ENCODE data around the gene UBL4A.
A peak's percentile ranks its signal among the peaks of the same experiment; 100 is the strongest.

Gene UBL4A

DNA sequence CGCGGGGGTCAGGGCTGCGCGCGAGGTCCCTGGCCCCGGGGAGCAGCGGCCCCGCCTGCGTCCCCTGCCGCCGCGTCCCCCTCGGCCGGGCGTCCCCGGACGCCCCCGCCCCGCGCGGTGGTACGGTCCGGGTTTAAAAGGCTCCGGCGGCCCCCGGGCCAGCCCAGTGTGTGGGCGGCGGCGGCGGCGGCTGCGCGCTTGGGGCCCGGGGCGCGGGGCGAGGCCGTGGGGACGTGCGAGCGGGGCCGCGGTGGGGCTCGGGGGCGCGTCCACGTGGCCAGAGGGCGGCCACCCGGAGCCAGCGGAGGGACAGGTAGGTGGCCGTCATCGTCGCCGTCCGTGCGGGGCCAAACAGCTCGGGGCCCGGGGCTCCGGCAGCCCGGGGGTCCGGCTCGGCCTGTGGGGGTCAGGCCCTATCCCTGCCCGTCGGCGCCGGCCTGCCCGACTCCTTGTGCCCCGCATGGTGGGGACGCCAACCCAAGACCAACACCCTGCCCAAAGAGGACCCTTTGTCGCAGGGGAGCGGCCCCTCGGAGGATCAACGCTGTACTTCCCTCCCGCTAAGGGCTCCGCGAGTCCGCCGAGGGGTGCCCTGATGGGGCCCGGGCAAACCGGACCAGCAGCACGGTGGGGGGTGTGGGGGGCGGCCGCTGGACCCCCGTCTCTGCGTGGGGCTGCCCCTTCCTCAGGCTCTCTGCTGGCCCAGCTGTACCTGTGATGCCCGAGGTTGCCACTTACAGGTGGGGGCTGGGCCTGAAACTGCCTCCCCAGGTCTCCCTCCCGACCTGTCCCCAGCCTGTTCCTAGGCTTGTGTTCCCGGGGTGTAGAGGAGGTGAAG, 28.1 kb downstream of the UBL4A start, which contains the start of gene PLXNA3:
TSS of gene PLXNA3 (plus strand) at position 166 of the 838 bp plus-strand sequence. CDS start 1,903 bp downstream, outside the sequence.
- H3K4me1 ChIP-seq (ENCODE audit: control insufficient read depth in 1 of 2, insufficient read depth in 1 of 2, low read depth in 1 of 2, low read length in 1 of 2) = peaks cover 6 to 7% of the 10 kb centered on the region in 2 experiments
- peaks cover 27% of the 10 kb centered on the region for H3K27me3 ChIP-seq
- H3K9me3 ChIP-seq = no peaks in the 10 kb centered on the region
- TF ChIP-seq, protein P1, sequence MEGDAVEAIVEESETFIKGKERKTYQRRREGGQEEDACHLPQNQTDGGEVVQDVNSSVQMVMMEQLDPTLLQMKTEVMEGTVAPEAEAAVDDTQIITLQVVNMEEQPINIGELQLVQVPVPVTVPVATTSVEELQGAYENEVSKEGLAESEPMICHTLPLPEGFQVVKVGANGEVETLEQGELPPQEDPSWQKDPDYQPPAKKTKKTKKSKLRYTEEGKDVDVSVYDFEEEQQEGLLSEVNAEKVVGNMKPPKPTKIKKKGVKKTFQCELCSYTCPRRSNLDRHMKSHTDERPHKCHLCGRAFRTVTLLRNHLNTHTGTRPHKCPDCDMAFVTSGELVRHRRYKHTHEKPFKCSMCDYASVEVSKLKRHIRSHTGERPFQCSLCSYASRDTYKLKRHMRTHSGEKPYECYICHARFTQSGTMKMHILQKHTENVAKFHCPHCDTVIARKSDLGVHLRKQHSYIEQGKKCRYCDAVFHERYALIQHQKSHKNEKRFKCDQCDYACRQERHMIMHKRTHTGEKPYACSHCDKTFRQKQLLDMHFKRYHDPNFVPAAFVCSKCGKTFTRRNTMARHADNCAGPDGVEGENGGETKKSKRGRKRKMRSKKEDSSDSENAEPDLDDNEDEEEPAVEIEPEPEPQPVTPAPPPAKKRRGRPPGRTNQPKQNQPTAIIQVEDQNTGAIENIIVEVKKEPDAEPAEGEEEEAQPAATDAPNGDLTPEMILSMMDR (IDR thresholded peaks at IDR 0.05) = no peak
- H3K36me3 ChIP-seq = no peaks in the 10 kb centered on the region
- peak within 1 kb of the TSS; percentile 35 to 46 for H3K4me3 ChIP-seq (ENCODE audit: low read depth in 1 of 2, low read length in 1 of 2)
- H3K27ac ChIP-seq = no peak within 1 kb of the TSS

DNA sequence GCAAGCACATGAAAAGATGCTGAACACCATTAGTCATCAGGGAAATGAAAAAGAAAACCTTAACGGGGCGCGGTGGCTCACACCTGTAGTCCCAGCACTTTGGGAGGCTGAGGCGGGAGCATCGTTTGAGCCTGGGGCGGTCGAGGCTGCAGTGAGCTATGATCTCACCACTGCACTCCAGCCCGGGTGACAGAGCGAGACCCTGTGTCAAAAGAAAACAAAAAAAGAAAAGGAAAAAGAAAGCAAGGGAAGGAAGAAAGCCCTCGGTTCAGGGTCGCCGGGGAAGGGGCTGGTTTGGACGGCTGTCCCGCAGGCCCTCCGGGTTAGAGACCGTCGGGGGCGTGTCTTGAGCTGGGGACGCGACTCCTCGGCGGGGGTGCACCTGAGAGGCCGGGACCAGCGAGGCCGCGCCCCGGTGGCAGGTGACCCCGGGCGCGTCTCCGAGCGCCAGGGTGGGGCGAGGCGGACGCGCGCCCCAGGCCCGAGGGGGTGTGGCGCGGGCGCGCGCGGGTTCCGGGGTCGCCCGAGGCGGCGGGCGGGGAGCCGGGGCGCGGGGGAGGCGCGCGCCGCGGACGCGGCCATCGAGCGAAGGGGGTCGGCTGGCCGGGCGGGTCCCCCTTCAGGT, 28.8 kb downstream of the UBL4A start:
- peak overlapping the region; percentile 35 to 46 for H3K4me3 ChIP-seq (ENCODE audit: low read depth in 1 of 2, low read length in 1 of 2)
- no peaks in the 10 kb centered on the region for H3K36me3 ChIP-seq
- peaks cover 6 to 7% of the 10 kb centered on the region in 2 experiments for H3K4me1 ChIP-seq (ENCODE audit: control insufficient read depth in 1 of 2, insufficient read depth in 1 of 2, low read depth in 1 of 2, low read length in 1 of 2)
- H3K27ac ChIP-seq = no peak overlapping the region
- TF ChIP-seq, protein P1 (IDR thresholded peaks at IDR 0.05) = no peak
- no peaks in the 10 kb centered on the region for H3K9me3 ChIP-seq
- peaks cover 27% of the 10 kb centered on the region for H3K27me3 ChIP-seq

DNA sequence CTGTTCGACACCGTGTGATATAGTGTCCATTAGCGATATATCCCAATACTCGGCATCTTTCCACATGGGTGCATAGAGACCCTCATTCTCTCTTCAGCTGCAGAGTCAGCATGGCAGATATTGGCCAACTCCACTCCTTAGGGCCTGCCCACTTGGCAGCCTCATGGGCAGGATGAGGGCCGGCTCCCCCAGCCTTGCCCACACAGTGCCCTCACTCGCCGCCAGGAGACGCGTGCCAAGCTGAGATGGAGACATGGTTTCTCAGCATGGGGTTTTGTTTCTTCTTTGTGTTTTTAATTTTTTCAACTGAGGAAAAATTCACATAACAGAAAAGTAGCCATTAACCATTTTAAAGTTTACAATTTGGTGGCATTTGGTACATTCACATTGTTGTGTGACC, 33.6 kb downstream of the UBL4A start:
- no peaks in the 10 kb centered on the region for H3K9me3 ChIP-seq
- H3K27me3 ChIP-seq = peaks cover 11% of the 10 kb centered on the region
- no peak overlapping the region for H3K27ac ChIP-seq
- H3K4me3 ChIP-seq (ENCODE audit: low read depth in 1 of 2, low read length in 1 of 2) = no peak overlapping the region
- TF ChIP-seq, protein P1 (IDR thresholded peaks at IDR 0.05) = no peak
- peaks cover 27% of the 10 kb centered on the region for H3K36me3 ChIP-seq
- peaks cover 0 to 4% of the 10 kb centered on the region in 2 experiments for H3K4me1 ChIP-seq (ENCODE audit: control insufficient read depth in 1 of 2, insufficient read depth in 1 of 2, low read depth in 1 of 2, low read length in 1 of 2)

DNA sequence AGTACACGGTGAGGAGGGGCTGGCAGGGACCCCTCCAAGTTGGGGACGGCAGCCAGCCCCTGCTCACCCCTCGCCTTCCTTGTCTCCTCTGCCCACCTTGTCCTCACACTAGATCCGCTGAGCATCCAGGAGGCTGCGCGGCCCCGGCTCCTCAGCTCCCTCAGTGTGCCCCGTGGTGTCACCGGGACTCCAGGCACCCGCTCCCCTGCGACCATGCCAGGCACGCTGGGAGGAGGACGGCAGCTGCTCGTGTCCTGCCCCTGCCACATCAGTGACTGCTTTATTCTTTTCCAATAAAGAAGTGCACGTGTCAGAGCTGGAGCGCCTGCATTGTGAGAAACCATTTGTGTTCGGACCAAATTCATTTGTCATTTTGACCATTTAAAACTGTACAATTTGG, 36.1 kb downstream of the UBL4A start:
- H3K4me3 ChIP-seq (ENCODE audit: low read depth in 1 of 2, low read length in 1 of 2) = no peak overlapping the region
- TF ChIP-seq, protein P1 (IDR thresholded peaks at IDR 0.05) = no peak
- peaks cover 0 to under 1% of the 10 kb centered on the region in 2 experiments for H3K4me1 ChIP-seq (ENCODE audit: control insufficient read depth in 1 of 2, insufficient read depth in 1 of 2, low read depth in 1 of 2, low read length in 1 of 2)
- H3K27ac ChIP-seq = no peak overlapping the region
- H3K9me3 ChIP-seq = no peaks in the 10 kb centered on the region
- H3K27me3 ChIP-seq = no peaks in the 10 kb centered on the region
- peaks cover 27% of the 10 kb centered on the region for H3K36me3 ChIP-seq

DNA sequence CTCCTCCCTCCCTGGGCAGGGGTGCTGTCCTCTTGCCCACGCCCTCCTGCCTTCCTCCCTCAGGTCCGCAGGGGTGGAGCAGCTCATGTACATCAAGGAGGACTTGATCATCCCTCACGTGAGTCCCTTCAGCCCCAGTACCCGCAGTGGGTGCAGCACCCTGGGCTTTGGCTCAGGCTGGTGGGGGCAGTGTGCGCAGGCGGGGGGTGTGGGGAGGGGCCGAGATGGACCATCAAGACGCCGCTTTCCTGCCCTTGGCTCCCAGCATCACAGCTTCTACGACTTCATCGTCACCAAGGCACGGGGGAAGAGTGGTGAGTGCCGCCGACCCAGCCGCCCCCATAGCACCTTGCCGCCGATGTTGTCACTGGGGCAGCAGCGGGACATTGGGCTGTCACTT, 36.8 kb downstream of the UBL4A start:
- Histone ChIP-seq H3K4me3 (ENCODE audit: low read depth in 1 of 2, low read length in 1 of 2) (no peak overlapping the region), H3K4me1 (ENCODE audit: control insufficient read depth in 1 of 2, insufficient read depth in 1 of 2, low read depth in 1 of 2, low read length in 1 of 2) (peaks cover 5 to 7% of the 10 kb centered on the region in 2 experiments), H3K27me3 (no peaks in the 10 kb centered on the region), H3K36me3 (peaks cover 27% of the 10 kb centered on the region), H3K27ac (no peak overlapping the region), H3K9me3 (no peaks in the 10 kb centered on the region)
- TF ChIP-seq, protein P1 (IDR thresholded peaks at IDR 0.05) = no peak
